Sciatic nerve (tissue), 2 donors: Measurements from ENCODE around the gene C11orf97. TPM values are rescaled to one million over a fixed set of nuclear protein-coding genes. Genes with fewer than 3 reads are reported as not detected.
"Not testable (repeated sequence)": the region's sequence is repeated elsewhere in the genome, so short reads cannot be mapped to it uniquely, and the experiment has no call there.

Experiments used
- ATAC-seq: fragments of 200-7000 bp; cut with Tn5 transposase; one replicate; pipeline ENCODE4 v1.9.1; 2020; ENCODE audit warnings: mild to moderate bottlenecking, moderate library complexity
- DNase-seq: peaks from one replicate; pipeline ENCODE4 v3.0.0-alpha.2; 2020; ENCODE audit warnings: low spot score
- intact Hi-C: fragments of 100-400 bp; cut with DNase I; formaldehyde crosslinking; loops from one replicate; pipeline ENCODE4 v1.14.2; 2022
- total RNA-seq: library from RNA; stranded (reverse); fragmentation: NEBNext Ultra II Directional; extraction: Animal tissue kit (Norgen Biotek cat#: 25700); gene quantifications from one replicate; pipeline ENCODE4 v1.2.1, GENCODE V29; 2021
- donor health status: DM: no; HTN: no; CAD: no.
- donor health status: DM: no; HTN: no; CAD: no.

C11orf97 gene, protein sequence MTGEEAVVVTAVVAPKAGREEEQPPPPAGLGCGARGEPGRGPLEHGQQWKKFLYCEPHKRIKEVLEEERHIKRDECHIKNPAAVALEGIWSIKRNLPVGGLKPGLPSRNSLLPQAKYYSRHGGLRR
- not detected for total RNA-seq

DNA sequence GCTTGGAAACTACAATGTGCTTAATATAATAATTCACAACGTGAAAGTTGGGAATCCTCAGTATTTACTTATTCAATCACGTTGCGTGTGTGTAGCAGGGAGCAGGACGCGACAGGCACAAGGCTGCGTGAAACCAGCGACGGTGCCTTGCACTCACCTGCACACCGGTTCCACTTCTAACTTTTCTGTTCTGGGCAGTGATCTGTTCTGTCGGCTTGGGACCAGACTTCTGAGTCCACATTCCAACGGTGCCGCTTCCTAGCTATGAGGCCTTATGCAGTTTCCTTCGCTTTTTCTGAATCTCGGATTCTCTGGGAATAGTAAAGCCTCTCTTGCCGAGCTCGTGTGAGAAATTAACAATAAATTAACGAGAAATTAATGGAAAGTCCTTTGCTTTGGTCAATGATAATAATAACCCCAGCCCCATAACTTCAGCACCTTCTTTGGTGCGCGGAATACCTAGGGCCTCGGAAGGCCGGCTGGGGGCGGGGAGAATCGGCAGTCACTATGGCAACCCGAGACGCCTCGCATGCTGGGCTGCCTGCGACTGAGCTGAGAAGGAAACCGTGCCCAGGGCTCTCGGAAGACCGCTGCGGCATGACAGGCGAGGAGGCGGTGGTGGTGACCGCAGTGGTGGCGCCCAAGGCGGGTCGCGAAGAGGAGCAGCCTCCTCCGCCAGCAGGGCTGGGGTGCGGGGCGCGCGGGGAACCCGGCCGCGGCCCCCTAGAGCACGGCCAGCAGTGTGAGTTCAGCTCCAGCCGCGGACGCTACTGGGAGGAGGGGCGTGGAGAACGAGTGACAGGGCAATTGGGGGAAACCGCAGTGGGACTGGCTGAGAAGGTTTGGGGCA, at the start of gene C11orf97:
Gene C11orf97, plus strand, starts transcription at position 530 of the 850 bp plus-strand sequence. Its CDS starts 68 bp downstream, at position 598.
- peak; percentile 88 for ATAC-seq
- intact Hi-C loops: no loop called here
- DNase-seq: peak; percentile 77

DNA sequence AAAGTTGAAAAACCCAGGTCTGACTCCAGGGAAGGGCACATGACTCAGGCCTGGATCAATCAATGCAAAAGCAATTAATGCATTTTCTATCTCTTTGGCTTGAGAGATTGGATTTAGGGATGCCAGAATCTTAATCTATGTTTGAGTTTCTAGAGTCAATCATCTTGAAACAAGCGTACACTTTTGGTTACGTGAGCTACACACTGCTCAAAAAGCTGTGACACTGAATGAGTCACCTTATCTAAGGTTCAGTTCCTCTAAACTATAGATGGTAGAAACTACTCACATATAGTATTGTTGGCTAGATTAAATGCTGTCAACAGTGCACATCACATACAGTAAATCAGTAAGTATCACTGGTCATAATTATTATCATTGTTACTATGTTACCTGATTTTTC, 42.8 kb upstream of the C11orf97 start:
- intact Hi-C loops: no loop called here
- ATAC-seq (no peak), DNase-seq (no peak)

DNA sequence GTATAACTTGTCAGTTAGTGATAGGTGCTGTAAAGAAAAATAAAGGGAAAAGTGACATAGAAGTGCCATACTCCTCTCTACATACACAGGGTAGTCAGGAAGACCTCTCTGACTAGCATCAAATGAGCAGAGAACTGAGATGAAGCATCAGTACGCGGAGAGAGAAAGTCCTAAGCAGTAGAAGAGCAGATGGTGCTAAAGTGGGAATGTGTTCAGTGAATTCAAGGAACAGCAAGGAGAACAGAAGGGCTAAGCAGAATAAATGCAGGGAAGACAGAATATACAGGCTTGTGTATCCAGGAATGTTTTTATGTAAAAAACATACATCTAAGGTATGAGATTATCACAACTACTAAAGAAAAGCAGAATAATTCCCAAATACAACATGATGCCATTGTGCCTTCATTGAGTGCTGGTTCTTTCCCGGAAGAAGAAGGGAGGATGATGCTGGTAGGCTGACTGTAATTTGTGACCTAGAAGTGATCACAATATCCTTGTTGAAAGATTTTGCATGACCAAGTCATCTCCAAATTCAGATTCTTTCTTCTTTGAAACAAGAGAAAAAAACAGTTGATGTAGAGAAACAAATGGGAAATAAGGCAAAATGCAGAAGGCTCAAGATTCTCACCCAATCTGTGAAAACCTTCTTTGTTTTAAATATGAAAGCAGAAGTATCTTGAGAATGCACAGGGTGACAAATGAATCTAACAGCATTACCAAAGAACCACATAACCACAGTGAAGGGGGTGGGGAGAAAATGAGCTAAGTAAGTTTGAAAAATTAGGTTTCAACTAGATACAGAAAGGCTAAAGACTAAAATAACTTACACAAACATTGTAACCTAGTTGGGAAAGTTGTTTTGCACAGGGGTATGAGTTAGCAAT, 39.1 kb upstream of the C11orf97 start:
- intact Hi-C loops: no loop called here
- no peak for ATAC-seq
- no peak for DNase-seq

- intact Hi-C loops: no loop called here
- no peak for ATAC-seq
- no peak for DNase-seq
Observed at GRCh38 chr11:94477624-94478023, 34.6 kb upstream of the C11orf97 start.

GRCh38 chr11:94481342-94481741, 30.9 kb upstream of the C11orf97 start:
- intact Hi-C loops: no loop called here
- ATAC-seq: no peak
- no peak for DNase-seq

- DNase-seq (no peak), ATAC-seq (no peak)
- intact Hi-C loops: no loop called here
Observed at GRCh38 chr11:94486068-94486467, 26.2 kb upstream of the C11orf97 start.

DNA sequence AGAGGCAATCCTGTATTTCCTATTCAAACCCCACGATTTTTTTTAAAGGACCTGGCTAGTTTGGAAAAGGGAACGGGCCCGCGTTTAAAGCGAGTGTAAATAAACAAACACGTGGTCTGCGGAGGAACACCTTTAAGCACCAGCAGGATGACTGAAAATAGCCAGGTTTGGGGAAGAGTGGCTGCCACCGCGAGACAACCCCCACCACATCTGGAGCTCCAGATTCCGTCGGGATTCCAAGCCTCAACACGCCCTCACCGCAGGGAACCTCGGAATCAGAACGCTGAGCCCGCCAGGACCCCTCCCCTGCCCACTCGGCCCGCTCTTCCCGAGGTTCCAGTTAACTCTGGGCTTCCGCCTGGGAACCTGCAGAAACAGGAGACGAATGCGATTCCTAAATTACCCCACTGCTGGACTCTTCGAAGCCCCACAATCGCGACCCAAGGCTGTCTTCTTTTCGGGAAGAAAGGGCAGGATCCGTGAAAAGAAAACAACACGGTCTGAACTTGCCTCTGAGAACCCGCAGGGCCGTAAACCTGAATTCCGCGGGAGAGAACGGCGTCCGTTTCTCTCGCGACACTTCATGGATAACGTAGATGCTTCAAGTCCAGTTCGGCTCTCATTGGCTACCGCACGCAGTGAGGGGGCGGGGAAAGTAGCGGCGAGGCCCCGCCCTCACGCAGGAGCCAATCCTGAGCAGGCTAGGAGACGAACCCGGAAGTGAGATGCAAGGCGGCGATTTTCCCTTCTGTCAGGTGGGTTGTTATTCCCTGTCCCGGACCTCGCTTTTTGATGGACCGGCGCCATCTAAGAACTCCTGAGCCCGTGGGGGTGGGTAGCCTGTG, 18.8 kb upstream of the C11orf97 start, which contains the start of the genes ANKRD49 and MRE11:
Gene ANKRD49, plus strand, starts transcription at position 704 of the 845 bp plus-strand sequence. CDS start 2,710 bp downstream, outside the sequence.
Gene MRE11, minus strand, starts transcription at position 564 of the 845 bp plus-strand sequence. CDS start 1,043 bp downstream, outside the sequence.
- DNase-seq (peak; percentile 97), ATAC-seq (peak; percentile 100)
- intact Hi-C loops: no loop called here

GRCh38 chr11:94494126-94494680, 18.1 kb upstream of the C11orf97 start:
- intact Hi-C loops: no loop called here
- ATAC-seq (peak; percentile 77), DNase-seq (no peak)

DNA sequence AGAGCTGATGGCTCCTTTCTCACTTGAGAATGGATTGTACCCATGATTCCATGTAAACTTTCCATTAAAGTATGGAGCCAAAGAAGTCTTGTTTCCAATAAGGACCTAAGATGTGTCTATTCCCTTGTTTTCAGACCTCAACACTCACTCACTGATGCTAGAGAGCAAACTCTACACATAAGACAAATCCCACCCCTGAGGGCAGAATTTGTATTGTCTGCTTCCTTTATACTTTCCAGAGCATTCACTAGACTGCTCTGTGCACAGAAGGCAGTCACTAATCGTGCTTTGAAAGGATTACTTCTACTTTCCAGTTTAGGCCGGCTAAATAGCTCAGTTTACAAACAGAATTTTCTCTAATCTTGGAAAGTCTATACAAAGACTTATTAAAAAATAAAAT, 12.1 kb upstream of the C11orf97 start:
- intact Hi-C loops: no loop called here
- DNase-seq: no peak
- ATAC-seq: no peak

DNA sequence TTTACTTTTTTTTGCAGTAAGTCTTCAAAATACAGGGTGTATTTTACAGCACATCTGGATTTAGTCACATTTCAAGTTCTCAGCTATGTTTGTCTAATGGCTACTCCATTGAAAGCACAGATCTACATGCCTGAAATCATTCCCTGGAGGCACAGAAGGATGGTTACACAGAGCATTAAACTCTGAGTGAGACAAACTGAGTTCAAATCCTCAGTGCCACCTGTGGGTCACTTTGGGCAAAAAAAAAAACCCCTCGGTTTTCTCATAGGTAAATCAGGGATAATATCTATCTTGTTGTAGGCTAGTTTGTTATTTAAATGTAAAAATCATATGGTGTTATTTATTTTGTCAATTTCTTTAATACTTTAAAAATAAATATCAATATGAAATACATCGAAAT, 10.7 kb upstream of the C11orf97 start:
- ATAC-seq (no peak), DNase-seq (no peak)
- intact Hi-C loops: no loop called here

DNA sequence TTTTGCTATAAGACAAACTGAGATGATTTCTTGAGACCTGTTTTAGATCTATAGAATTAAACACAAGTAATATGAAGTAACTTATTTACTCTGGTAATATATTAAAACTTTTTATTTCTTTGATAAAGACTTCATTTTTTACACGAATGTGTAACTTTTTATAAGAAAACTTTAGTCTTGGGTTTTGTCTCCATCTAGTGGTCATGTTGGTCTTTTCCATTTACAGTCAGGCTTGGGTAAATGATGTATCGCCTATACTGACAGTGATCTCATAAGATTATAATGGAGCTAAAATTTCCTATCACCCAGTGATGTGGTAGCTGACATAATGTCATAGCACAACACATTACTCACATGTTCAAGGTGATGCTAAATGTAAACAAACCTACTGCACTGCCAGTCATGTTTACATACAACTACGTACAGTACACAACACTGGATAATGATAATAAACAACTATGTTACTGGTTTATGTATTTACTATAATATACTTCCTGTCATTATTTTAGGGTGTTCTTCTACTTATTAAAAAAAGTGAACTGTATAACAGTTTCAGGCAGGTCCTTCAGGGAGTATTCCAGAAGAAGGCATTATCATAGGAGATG, 7.5 kb upstream of the C11orf97 start:
- no peak for ATAC-seq
- no peak for DNase-seq
- intact Hi-C loops: no loop called here

DNA sequence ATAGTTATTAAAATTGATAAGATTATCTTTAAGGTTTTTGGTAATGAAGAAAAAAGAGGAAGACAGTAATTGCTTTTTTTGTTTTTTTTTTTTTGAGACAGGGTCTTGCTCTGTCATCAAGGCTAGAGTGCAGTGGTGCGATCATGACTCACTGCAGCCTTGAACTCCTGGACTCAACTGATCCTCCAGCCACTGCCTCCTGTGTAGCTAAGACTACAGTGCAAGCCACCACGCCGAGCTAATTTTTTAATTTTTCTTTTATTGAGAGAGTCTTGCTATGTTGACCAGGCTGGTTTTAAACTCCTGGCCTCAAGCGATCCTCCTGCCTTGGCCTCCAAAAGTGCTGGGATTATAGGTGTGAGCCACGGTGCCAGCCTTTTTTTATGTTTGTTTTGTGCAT, 5.7 kb upstream of the C11orf97 start:
- ATAC-seq, DNase-seq, intact Hi-C loops: not testable (repeated sequence)

DNA sequence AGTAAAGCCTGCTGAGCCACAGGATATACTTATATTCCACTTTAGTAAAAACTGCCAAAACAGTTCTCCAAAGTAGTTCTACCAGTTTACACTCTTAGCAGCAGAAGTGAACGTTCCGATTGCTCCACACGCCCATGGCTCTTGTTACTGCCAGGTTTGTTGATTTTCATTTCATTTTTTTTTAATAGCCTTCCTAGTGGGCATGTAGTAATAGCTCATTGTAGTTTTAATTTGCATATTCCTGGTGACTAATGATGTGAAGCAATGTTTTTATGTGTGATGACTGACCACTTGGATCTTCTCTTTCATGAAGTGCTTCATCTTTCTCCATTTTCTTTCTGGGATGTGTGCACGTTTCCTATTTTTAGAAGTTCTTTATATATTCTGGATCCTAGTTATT, 4.8 kb upstream of the C11orf97 start:
- ATAC-seq: no peak
- intact Hi-C loops: no loop called here
- DNase-seq: no peak

- ATAC-seq (no peak), DNase-seq (no peak)
- intact Hi-C loops: no loop called here
Observed at GRCh38 chr11:94513091-94513490, 830 bp downstream of the C11orf97 start.

DNA sequence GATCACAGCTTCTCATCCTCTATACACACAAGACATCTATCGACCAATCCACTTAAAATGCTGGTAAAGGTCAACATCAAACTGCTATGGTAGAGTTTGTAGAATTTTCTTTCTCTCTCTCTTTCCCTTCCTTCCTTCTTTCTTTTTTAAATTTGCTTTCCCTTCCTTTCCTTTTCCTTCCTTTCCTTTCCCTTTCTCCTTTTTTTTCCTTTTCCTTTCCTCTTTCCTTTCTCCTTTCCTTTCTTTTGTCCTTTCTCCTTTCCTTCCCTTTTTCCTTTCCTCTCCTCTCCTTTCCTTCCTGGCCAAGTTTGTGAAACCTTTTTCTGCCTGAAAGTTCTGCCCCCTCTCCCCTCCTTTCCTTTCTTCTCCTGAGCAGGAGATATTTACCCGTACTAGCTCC, 3.1 kb downstream of the C11orf97 start:
- DNase-seq (no peak), ATAC-seq (no peak)
- intact Hi-C loops: no loop called here

GRCh38 chr11:94516725-94517124, 4.5 kb downstream of the C11orf97 start:
- DNase-seq (no peak), ATAC-seq (no peak)
- intact Hi-C loops: no loop called here

- intact Hi-C loops: no loop called here
- DNase-seq (no peak), ATAC-seq (no peak)
Observed at GRCh38 chr11:94518300-94518699, 6.0 kb downstream of the C11orf97 start.
